ENCODE results near the gene SLC2A8.
A peak's percentile ranks its signal among the peaks of the same experiment; 100 is the strongest.

Gene SLC2A8

DNA sequence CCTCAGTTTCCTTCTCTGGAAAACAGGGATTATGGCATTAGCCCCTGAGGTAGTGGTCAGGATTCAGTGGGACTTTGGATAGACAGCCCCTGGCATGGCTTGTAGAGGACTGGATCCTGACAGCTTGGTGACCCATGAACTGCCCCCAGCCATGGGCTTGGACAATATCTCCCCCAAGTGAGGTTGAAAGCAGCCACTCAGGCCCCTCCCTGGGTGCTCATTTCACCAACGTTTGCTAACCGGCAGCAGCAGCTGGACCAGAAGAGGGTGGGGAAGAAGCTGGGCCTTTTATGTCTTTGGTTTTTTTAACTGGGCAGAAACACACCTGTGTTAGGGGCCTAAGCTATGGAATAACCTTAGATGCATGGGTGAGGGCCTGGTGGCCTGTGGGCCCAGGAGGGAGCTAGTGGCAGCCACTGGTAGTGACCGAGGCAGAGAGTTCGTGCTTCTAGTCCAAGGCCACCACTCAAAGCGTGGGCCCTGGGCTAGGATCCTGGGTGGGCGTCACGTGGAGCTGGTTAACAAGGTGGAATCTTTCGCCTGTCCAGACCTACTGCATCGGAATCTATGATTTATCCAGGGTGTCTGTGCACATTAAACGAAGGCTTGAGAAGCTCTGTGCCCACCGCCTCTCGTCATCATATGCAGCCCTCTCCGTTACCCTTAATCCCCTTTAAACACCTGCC, 1.9 kb downstream of the SLC2A8 start:
- no peak for DNase-seq (ENCODE audit: low read depth)
- peak overlapping the region; percentile 67 for H3K4me3 ChIP-seq (ENCODE audit: low read depth, low read length)
- TF ChIP-seq, protein P1, sequence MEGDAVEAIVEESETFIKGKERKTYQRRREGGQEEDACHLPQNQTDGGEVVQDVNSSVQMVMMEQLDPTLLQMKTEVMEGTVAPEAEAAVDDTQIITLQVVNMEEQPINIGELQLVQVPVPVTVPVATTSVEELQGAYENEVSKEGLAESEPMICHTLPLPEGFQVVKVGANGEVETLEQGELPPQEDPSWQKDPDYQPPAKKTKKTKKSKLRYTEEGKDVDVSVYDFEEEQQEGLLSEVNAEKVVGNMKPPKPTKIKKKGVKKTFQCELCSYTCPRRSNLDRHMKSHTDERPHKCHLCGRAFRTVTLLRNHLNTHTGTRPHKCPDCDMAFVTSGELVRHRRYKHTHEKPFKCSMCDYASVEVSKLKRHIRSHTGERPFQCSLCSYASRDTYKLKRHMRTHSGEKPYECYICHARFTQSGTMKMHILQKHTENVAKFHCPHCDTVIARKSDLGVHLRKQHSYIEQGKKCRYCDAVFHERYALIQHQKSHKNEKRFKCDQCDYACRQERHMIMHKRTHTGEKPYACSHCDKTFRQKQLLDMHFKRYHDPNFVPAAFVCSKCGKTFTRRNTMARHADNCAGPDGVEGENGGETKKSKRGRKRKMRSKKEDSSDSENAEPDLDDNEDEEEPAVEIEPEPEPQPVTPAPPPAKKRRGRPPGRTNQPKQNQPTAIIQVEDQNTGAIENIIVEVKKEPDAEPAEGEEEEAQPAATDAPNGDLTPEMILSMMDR (IDR thresholded peaks at IDR 0.05; ENCODE audit: control insufficient read depth, extremely low read depth, insufficient read depth): no peak

GRCh38 chr9:127399736-127400269, 2.8 kb downstream of the SLC2A8 start:
- DNase-seq (ENCODE audit: low read depth): no peak
- H3K4me3 ChIP-seq (ENCODE audit: low read depth, low read length): no peak overlapping the region
- TF ChIP-seq, protein P1 (IDR thresholded peaks at IDR 0.05; ENCODE audit: control insufficient read depth, extremely low read depth, insufficient read depth): no peak

GRCh38 chr9:127402401-127403090, 5.6 kb downstream of the SLC2A8 start:
- no peak for DNase-seq (ENCODE audit: low read depth)
- TF ChIP-seq, protein P1 (IDR thresholded peaks at IDR 0.05; ENCODE audit: control insufficient read depth, extremely low read depth, insufficient read depth): no peak
- H3K4me3 ChIP-seq (ENCODE audit: low read depth, low read length): no peak overlapping the region

DNA sequence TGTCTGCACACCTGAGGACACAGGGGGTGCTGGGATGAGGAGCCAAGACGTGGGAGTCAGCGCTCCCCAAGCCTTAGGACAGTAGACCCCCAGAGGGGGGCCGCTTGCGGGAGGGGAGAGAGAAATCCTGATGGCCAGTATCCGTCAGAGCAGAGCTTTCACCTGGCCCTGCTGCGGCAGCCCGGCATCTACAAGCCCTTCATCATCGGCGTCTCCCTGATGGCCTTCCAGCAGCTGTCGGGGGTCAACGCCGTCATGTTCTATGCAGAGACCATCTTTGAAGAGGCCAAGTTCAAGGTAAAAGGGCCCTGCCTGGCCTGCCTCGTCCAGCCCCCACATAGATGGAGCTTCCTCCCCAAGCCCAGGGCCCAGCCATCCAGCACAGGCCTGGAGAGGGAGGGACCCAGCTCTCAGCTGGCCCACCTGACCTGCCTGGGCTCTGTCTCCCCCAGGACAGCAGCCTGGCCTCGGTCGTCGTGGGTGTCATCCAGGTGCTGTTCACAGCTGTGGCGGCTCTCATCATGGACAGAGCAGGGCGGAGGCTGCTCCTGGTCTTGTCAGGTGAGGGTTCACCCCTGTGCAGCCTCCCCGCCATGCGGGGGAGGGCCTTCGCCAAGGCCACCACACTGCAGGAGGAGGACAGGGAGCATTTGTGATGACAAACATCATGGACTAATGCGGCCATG, 6.7 kb downstream of the SLC2A8 start:
- TF ChIP-seq, protein P1 (IDR thresholded peaks at IDR 0.05; ENCODE audit: control insufficient read depth, extremely low read depth, insufficient read depth): no peak
- H3K4me3 ChIP-seq (ENCODE audit: low read depth, low read length): no peak overlapping the region
- no peak for DNase-seq (ENCODE audit: low read depth)

DNA sequence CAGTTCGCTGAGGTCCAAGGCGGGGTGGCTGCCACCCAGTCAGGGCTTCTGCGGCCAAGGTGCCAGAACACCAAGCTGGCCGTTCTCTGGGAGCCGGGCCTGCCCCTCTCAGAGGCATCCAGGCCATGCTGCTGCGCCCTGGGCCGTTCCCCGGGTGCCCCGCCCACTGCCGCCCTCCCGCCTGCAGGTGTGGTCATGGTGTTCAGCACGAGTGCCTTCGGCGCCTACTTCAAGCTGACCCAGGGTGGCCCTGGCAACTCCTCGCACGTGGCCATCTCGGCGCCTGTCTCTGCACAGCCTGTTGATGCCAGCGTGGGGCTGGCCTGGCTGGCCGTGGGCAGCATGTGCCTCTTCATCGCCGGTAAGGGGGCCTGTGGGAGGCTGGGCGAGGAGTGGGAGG, 7.7 kb downstream of the SLC2A8 start:
- DNase-seq (ENCODE audit: low read depth): no peak
- H3K4me3 ChIP-seq (ENCODE audit: low read depth, low read length): no peak overlapping the region
- TF ChIP-seq, protein P1 (IDR thresholded peaks at IDR 0.05; ENCODE audit: control insufficient read depth, extremely low read depth, insufficient read depth): no peak

GRCh38 chr9:127405344-127406125, 8.6 kb downstream of the SLC2A8 start:
- TF ChIP-seq, protein P1 (IDR thresholded peaks at IDR 0.05; ENCODE audit: control insufficient read depth, extremely low read depth, insufficient read depth): no peak
- no peak overlapping the region for H3K4me3 ChIP-seq (ENCODE audit: low read depth, low read length)
- DNase-seq (ENCODE audit: low read depth): no peak

All from LNCaP clone FGC (cell line).